HFF-Myc (cell line): Measurements from ENCODE around the gene TNRC6C.

Experiments used
- DNase-seq: peaks from one replicate; pipeline ENCODE4 v3.0.0-alpha.2; 2011; ENCODE audit warnings: low read depth; ENCODE audit errors: extremely low read depth
- H3K4me3 ChIP-seq: replicated peaks from 2 replicates; pipeline ENCODE4 v1.5.1; 2011; ENCODE audit warnings: low read depth, mild to moderate bottlenecking, control low read depth, low read length
- CTCF ChIP-seq: IDR thresholded peaks from 2 replicates; pipeline ENCODE4 v1.5.1; 2012; ENCODE audit warnings: mild to moderate bottlenecking, low read depth, low read length, control low read depth; ENCODE audit errors: missing control alignments

TNRC6C gene

GRCh38 chr17:78107976-78108725, 149.6 kb downstream of the TNRC6C start:
- no peak overlapping the region for H3K4me3 ChIP-seq
- no peak for TF ChIP-seq CTCF
- DNase-seq, result no peak

- DNase-seq, result no peak
- H3K4me3 ChIP-seq, result no peak overlapping the region
- no peak for TF ChIP-seq CTCF
Measured at GRCh38 chr17:78108726-78109488, 150.4 kb downstream of the TNRC6C start.

- no peak for TF ChIP-seq CTCF
- H3K4me3 ChIP-seq, result no peak overlapping the region
- no peak for DNase-seq
Measured at GRCh38 chr17:78109489-78109761, 150.9 kb downstream of the TNRC6C start.

GRCh38 chr17:78110363-78111015, 152.0 kb downstream of the TNRC6C start:
- DNase-seq, result no peak
- TF ChIP-seq CTCF, result no peak
- no peak overlapping the region for H3K4me3 ChIP-seq

- TF ChIP-seq CTCF, result no peak
- no peak for DNase-seq
- no peak overlapping the region for H3K4me3 ChIP-seq
Measured at GRCh38 chr17:78111016-78111726, 152.7 kb downstream of the TNRC6C start.

- no peak overlapping the region for H3K4me3 ChIP-seq
- TF ChIP-seq CTCF, result no peak
- DNase-seq, result no peak
Measured at GRCh38 chr17:78111727-78112517, 153.4 kb downstream of the TNRC6C start.
